IPS-20b (cell line): Measurements from ENCODE around the gene TMEM150A.
"Not testable (repeated sequence)": the region's sequence is repeated elsewhere in the genome, so short reads cannot be mapped to it uniquely, and the experiment has no call there.

Experiments
- H3K27ac ChIP-seq: one replicate; pipeline ENCODE4 v1.5.1; 2013; ENCODE audit warnings: low read length
- H3K27me3 ChIP-seq: 2 replicates; pipeline ENCODE4 v1.6.1; 2013; ENCODE audit warnings: mild to moderate bottlenecking, low read length, inconsistent platforms; ENCODE audit not compliant: insufficient read depth
- H3K36me3 ChIP-seq: 2 replicates; pipeline ENCODE4 v1.6.1; 2013; ENCODE audit warnings: low read depth, mild to moderate bottlenecking, inconsistent platforms, low read length, moderate library complexity; ENCODE audit not compliant: insufficient read depth
- H3K4me1 ChIP-seq: 2 replicates; pipeline ENCODE4 v1.6.1; 2013; ENCODE audit warnings: mild to moderate bottlenecking, control low read depth, inconsistent platforms, low read length, moderate library complexity; ENCODE audit not compliant: insufficient read depth
- H3K4me3 ChIP-seq: 2 replicates; pipeline ENCODE4 v1.5.1; 2013; ENCODE audit warnings: mild to moderate bottlenecking, low read length, inconsistent platforms
- H3K9ac ChIP-seq: 2 replicates; pipeline ENCODE4 v1.6.1; 2013; ENCODE audit warnings: low read depth, mild to moderate bottlenecking, inconsistent platforms, low read length, moderate library complexity
- H3K9me3 ChIP-seq: 2 replicates; pipeline ENCODE4 v1.6.1; 2013; ENCODE audit warnings: mild to moderate bottlenecking, low read depth, low read length, inconsistent platforms; ENCODE audit not compliant: insufficient read depth

The TMEM150A gene

DNA sequence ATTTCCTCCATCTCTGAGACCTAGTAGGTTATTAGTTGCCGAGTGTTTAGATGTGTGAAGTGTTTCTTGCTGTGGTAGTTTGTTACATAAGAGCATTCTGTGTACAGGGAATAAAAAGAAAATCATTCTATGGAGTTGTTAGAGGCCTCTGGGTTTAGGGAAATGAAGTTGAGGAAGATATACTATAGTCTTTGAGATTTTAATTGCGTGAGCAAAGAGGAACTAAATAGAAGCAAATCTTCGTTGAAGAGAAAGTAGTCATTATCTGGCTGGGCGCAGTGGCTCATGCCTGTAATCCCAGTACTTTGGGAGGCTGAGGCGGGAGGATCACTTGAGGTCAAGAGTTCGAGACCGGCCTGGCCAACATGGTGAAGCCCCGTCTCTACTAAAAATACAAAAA lies 32.5 kb upstream of the TMEM150A start:
- peaks cover 93% of the 10 kb centered on the region for H3K36me3 ChIP-seq

DNA sequence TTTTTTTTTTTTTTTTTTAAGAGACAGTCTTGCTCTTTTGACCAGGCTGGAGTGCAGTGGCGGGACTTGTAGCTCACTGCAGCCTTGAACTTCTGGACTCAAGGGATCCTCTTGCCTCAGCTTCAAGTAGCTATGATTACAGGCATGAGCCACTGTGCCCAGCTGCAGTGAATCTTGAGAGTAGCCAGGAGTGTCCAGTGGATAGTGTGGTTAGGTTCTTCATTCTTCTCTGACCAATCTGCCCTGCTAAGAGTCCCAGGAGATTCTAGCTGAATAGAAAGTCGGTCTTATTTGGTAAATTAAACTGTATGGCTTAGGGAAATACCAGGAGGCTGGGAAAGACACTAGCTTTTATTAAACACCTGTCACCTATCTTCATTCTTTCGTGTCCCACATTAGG lies 28.8 kb upstream of the TMEM150A start:
- no peaks in the 10 kb centered on the region for H3K9me3 ChIP-seq
- H3K27me3 ChIP-seq: no peaks in the 10 kb centered on the region
- no peak overlapping the region for H3K27ac ChIP-seq
- H3K4me1 ChIP-seq: no peaks in the 10 kb centered on the region
- H3K9ac ChIP-seq: no peak overlapping the region
- peaks cover 93% of the 10 kb centered on the region for H3K36me3 ChIP-seq
- no peak overlapping the region for H3K4me3 ChIP-seq

More for the DNA sequence above, 32.5 kb upstream of the TMEM150A start:
- Histone ChIP-seq H3K9me3 (no peaks in the 10 kb centered on the region), H3K4me3 (no peak overlapping the region), H3K9ac (no peak overlapping the region), H3K27ac (no peak overlapping the region), H3K27me3 (no peaks in the 10 kb centered on the region), H3K4me1 (no peaks in the 10 kb centered on the region)

DNA sequence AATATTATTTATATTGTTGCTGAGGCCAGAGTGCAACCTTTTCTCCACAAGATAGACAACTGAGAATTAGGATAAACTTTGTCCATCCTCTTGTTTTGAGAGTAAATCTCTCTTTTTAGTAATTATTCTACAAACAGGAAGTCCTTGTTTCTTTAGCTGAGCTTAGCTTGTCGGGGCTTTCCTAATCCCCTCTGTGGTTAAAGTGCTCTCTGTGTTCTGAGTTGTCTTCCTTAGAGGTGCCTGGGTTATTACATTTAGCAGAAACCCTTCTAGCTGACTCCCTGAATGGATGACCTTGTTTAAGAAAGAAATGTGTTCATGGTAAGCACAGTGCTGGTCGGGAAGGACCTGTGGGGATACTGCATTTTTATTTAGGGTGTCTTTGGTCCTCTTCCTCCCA lies 26.2 kb upstream of the TMEM150A start:
- H3K36me3 ChIP-seq: peaks cover 97% of the 10 kb centered on the region
- no peaks in the 10 kb centered on the region for H3K9me3 ChIP-seq
- H3K9ac ChIP-seq: no peak overlapping the region
- no peaks in the 10 kb centered on the region for H3K4me1 ChIP-seq
- H3K27ac ChIP-seq: no peak overlapping the region
- no peak overlapping the region for H3K4me3 ChIP-seq
- H3K27me3 ChIP-seq: no peaks in the 10 kb centered on the region

DNA sequence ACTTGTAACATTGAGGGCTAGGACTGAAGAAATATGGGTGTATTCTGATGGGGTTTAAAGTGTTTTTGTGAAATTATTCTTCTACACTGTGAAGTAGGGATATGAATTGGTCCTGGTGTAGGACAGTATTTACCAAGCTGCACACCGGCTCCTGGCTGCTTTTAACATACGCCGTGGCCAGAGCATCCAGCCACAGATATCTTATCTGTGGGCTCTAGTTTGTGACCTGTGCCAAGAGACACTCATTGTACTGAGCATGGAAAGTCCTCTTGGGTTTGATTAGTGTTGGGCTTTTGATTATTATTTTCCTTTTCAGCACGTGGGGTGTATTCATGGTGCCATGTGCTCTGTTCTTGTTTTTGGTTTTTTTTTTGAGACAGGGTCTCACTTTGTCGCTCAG lies 21.5 kb upstream of the TMEM150A start:
- no peak overlapping the region for H3K4me3 ChIP-seq
- no peak overlapping the region for H3K27ac ChIP-seq
- H3K9me3 ChIP-seq: no peaks in the 10 kb centered on the region
- H3K27me3 ChIP-seq: no peaks in the 10 kb centered on the region
- no peak overlapping the region for H3K9ac ChIP-seq
- peaks cover 96% of the 10 kb centered on the region for H3K36me3 ChIP-seq
- H3K4me1 ChIP-seq: no peaks in the 10 kb centered on the region; the same call in 1 of the 2 replicates

DNA sequence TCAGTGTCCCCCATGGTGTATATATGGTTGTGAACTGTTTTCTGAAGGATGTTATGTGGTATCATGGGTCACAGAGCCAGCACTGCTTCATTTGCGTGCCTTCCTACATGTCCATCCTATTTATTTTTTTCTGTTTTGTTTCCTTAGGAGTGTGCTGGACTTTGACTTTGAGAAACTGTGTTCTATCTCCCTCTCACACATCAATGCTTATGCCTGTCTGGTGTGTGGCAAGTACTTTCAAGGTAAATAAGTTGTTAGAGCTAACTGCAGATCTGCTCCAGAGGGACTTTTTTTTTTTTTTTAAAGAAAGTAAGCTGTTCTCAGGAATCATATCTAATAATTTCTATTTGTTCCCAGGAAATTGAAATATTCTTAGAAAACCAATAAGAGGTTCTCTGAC lies 18.8 kb upstream of the TMEM150A start:
- H3K4me1 ChIP-seq: peaks cover 4% of the 10 kb centered on the region; the same call in 1 of the 2 replicates
- no peaks in the 10 kb centered on the region for H3K9me3 ChIP-seq
- H3K4me3 ChIP-seq: no peak overlapping the region
- H3K27ac ChIP-seq: no peak overlapping the region
- no peaks in the 10 kb centered on the region for H3K27me3 ChIP-seq
- peaks cover 82% of the 10 kb centered on the region for H3K36me3 ChIP-seq
- H3K9ac ChIP-seq: no peak overlapping the region

DNA sequence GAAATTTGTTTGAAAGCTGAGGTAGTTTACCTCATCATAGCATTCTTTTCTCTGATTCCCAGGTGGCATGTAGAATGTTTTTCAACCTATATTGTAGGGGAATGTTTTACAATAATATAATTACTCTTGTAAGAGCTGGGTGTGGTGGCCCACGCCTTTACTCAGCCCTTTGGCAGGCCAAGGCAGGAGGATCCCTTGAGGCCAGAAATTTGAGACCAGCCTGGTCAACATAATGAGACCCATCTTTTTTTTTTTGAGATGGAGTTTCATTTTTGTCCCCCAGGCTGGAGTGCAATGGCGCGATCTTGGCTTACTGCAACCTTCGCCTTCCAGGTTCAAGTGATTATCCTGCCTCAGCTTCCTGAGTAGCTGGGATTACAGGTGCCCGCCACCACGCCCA lies 17.1 kb upstream of the TMEM150A start:
- Histone ChIP-seq H3K9me3 (no peaks in the 10 kb centered on the region), H3K9ac (no peak overlapping the region), H3K4me1 (peaks cover 4% of the 10 kb centered on the region; the same call in 1 of the 2 replicates), H3K4me3 (no peak overlapping the region), H3K27ac (no peak overlapping the region), H3K27me3 (no peaks in the 10 kb centered on the region), H3K36me3 (peaks cover 65% of the 10 kb centered on the region)

DNA sequence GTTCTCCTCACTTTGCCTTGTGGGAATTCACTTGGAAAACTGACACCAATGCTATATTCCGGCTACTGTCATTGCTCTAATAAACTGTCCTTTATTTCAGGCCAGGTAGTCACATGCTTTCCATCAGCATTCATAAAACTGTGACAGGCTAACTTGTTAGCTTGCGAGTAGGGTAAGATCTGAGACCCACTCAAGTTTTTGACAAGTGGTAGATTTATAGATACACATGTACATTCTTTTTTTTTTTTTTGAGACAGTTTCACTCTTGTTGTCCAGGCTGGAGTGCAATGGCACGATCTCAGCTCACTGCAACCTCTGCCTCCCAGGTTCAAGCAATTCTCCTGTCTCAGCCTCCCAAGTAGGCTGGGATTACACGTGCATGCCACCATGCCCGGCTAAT lies 15.2 kb upstream of the TMEM150A start:
- H3K36me3 ChIP-seq: peaks cover 47% of the 10 kb centered on the region
- not testable (repeated sequence) for H3K27me3 ChIP-seq, H3K27ac ChIP-seq, H3K9ac ChIP-seq, H3K4me1 ChIP-seq, H3K9me3 ChIP-seq
- peak overlapping the region; percentile 86 for H3K4me3 ChIP-seq

DNA sequence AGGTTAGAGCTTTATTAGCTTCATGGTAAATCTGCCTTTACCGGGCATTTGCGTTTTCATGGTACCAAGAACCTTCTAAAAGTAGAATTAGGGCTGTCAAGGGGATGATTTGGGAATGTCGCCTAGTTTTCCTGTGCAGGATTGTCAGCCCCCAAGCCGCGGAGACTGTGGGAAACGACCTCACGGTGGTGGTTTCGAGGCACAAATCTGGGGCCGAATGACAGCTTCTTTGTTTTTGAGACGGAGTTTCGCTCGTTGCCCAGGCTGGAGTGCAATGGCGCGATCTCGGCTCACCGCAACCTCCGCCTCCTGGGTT lies 12.9 kb upstream of the TMEM150A start:
- H3K9me3 ChIP-seq: no peaks in the 10 kb centered on the region
- H3K27ac ChIP-seq: no peak overlapping the region

DNA sequence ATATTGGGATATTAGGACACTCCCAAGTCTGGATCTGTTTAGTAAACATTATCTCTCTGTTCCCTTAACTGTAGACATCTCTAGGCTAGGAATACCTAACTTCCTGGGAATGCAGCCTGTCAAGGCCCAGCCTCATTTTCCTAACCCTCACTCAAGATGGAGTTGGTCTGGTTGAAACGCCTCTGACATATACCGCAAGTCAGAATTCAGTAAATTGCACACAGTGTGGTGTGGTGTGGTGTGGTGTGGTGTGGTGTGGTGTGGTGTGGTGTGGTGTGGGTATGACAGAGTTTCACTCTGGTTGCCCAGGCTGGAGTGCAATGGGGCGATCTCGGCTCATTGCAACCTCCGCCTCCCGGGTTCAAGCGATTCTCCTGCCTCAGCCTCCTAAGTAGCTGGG lies 12.3 kb upstream of the TMEM150A start:
- not testable (repeated sequence) for H3K4me1 ChIP-seq, H3K9ac ChIP-seq, H3K27me3 ChIP-seq, H3K27ac ChIP-seq, H3K9me3 ChIP-seq, H3K4me3 ChIP-seq
- peaks cover 26% of the 10 kb centered on the region for H3K36me3 ChIP-seq

More for the DNA sequence above, 12.9 kb upstream of the TMEM150A start:
- peaks cover 4% of the 10 kb centered on the region; the same call in 1 of the 2 replicates for H3K4me1 ChIP-seq
- no peaks in the 10 kb centered on the region for H3K27me3 ChIP-seq
- no peak overlapping the region; the same call in 1 of the 2 replicates for H3K4me3 ChIP-seq
- peak overlapping the region; percentile 90; the same call in 1 of the 2 replicates for H3K9ac ChIP-seq
- peaks cover 28% of the 10 kb centered on the region for H3K36me3 ChIP-seq

DNA sequence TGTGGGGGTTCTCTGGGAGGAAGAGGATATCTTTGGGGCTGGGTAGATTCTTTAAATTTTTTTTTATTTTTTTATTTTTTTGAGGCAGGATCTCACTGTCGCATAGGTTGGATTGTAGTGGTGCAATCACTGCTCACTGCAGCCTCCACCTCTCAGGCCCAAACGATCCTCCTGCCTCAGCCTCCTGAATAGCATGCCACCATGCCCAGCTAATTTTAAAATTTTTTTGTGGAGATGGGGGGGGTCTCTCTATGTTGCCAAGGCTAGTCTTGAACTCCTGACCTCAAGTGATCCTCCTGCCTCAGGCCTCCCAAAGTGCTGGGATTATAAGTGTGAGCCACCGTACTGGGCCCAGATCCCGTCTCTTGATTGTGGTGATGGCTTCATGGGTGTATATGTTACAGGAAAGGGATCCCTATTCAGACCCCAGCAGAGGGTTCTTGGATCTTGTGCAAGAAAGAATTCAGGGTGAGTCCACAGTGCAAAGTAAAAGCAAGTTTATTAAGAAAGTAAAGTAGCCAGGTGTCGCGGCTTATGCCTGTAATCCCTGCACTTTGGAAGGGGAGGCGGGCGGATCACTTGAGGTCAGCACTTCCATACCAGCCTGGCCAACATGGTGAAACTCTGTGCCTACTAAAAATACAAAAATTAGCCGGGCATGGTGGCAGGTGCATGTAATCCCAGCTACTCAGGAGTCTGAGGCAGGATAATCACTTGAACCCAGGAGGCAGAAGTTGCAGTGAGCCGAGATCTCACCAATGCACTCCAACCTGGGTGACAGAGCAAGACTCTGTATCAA lies 11.4 kb upstream of the TMEM150A start:
- H3K9ac ChIP-seq: no peak overlapping the region
- H3K27me3 ChIP-seq: no peaks in the 10 kb centered on the region
- peaks cover 23% of the 10 kb centered on the region for H3K36me3 ChIP-seq
- peaks cover 4% of the 10 kb centered on the region; the same call in 1 of the 2 replicates for H3K4me1 ChIP-seq
- H3K9me3 ChIP-seq: no peaks in the 10 kb centered on the region
- H3K27ac ChIP-seq: no peak overlapping the region
- no peak overlapping the region for H3K4me3 ChIP-seq

DNA sequence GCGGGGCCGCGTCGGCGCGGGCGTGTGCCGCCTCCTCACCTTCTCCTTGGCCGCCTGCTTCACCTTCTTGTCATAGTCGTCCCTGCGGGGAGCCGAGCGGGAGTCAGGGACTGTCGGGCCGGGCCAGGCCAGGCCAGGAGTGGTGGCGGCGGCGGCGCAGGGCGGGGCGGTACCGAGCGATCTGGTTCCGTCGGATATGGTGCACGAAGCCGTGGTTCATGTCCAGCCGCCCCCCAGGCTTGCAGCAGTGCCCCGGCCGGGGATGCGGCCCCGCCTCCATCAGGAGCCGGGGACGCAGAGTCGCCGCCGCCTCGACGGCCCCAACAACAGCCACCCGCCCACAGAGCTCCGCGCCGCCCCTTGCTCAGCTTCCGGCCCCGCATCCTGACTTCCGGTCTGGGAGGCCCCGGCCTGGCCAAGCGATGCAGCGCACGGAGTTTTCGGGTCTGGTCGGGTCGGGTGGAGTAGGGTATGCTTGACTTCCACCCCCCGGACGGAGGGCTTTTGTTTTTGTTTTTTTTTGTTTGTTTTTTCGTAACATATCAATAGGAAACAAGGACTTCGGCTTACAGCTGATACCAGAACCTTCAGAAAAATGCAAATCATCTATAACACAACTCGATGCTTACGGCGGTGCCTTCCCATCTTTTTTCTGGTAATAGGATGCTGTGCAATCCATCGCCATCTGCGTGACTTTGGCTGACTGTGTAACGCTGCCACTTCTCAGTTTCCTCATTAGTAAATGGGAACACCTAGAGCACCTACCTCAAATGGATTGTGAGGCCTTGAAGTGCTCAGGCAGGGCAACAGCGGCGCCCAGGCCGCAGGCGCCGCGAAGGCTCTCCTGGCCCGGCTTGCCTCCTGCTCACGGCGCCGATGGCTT lies 9.4 kb upstream of the TMEM150A start, which contains the start of gene C2orf68:
TSS of gene C2orf68 (minus strand) at position 362 of the 883 bp plus-strand sequence. CDS start at position 280, 82 bp downstream.
- peaks cover 25% of the 10 kb centered on the region for H3K36me3 ChIP-seq
- no peaks in the 10 kb centered on the region for H3K27me3 ChIP-seq
- H3K4me1 ChIP-seq: 0 out of 2 replicates have a peak, but pooled peaks cover under 1% of the 10 kb centered on the region
- peak within 1 kb of the TSS; percentile 34 for H3K27ac ChIP-seq
- peak within 1 kb of the TSS; percentile 79 for H3K9ac ChIP-seq
- H3K4me3 ChIP-seq: peak within 1 kb of the TSS; percentile 88
- H3K9me3 ChIP-seq: no peaks in the 10 kb centered on the region
